GM18868 (cell line): Measurements from ENCODE around the gene SLC35F4.
"Not testable (repeated sequence)": the region's sequence is repeated elsewhere in the genome, so short reads cannot be mapped to it uniquely, and the experiment has no call there.

Experiments
- ATAC-seq: cut with Tn5 transposase; IDR thresholded peaks from one replicate; pipeline ENCODE4 v1.9.1; 2021; ENCODE audit warnings: mild to moderate bottlenecking, moderate library complexity; ENCODE audit not compliant: unreplicated experiment

The SLC35F4 gene

DNA sequence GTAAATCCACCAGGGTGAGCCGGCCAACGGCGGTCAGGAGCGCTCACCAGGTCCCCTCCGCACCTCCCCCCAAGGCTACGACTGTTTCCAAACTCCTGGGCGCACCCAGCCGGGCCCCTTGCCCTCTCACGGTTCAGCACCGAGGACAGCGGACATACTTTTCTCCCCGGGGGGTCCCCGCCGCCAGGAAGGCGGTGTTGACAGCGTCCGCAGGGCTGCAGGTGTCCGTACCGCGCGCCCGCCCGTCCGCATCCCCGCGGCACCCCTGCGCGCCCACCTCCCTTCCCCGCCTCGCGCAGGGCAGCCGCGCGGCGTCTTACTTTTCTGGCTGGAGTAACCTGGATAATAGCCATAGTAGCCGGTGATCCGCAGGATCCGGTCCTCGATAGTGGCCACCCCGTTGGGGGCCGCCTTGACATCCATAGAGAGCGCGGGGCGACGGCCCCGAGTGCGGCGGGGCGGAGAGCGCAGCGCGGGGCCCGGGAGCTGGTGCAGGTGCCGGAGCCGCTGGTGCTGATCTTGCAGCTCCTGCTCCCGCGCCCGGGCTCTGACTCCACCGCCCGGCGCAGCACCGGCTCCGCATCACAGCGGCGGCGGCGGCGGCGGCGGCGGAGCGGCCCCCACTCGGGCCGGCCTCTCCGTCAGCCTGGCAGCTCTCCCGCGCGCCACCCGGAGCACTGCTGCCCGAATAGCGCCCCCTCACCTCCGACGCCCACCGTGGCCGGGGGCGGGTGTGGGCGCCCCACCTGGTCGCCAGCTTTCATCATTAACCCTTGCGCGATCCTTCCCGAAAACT is at the start of gene SLC35F4:
Gene SLC35F4 (minus strand): TSS at position 690 of the 796 bp plus-strand sequence.
- ATAC-seq = no peak

DNA sequence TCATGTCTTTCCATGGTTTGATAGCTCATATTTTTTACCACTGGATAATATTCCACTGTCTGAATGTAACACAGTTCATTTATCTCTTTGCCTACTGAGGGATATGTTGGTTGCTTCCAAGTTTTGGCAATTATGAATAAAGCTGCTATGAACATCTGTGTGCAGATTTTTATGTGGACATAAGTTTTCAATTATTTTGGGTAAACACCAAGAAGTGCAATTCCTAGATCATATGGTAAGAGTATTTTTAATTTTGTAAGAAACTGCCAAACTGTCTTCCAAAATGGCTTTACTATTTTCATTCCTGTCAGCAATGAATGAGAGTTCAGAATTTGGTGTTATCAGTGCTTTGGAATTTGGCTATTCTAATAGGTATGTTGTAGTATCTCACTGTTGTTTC is 43.7 kb upstream of the SLC35F4 start:
- no peak for ATAC-seq

DNA sequence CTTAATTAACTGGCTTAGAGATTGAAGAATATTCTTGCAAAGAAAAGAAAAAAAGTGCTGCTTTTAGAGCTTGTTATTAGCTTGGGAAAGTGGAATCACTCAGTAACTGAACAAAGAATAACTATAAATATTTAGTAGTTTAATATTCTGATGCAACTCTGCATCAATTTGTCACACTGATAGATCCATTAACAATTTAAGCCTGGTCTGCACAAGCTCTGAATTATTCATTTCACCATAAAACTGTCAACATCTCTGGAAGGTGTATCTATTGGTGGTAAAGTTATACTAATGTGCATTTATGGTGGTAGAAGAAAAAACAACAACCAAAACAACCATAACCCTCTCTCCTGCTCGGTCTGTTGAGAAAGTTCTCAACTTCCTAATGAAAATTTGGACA is 38.1 kb upstream of the SLC35F4 start:
- ATAC-seq = no peak

DNA sequence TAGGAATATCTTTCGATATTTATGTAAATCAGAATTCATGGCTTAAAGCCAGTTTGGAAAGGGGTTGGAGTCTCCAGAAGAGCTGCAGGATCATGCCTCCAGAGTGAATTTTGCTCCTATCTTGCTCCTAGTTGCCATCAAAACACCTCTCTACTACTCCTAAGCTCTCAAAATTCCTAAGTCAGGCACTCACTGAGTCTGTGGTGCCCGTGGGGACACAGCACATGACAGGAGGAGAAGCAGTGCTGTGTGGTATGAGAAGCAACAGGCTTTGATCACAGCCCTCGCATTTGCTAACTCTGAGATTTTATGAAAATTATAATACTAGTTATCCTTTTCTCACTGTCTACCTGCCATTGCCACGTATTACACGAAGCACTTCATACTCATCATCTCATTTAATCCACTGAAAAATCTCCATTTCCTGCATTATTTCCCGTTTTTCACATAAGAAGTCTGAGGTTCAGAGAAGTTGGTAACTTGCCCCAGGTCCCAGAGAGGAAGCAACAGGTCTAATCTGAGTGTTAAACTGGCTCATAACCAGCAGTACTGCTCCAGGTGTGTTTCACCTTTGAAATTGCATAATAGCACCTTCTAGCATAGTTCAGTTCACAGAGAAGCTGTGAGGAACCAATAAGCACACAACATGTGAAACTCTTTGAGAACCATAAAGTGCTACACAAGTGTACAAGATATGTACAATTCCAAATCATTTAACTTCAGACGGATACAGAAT is 33.1 kb upstream of the SLC35F4 start:
- no peak for ATAC-seq

DNA sequence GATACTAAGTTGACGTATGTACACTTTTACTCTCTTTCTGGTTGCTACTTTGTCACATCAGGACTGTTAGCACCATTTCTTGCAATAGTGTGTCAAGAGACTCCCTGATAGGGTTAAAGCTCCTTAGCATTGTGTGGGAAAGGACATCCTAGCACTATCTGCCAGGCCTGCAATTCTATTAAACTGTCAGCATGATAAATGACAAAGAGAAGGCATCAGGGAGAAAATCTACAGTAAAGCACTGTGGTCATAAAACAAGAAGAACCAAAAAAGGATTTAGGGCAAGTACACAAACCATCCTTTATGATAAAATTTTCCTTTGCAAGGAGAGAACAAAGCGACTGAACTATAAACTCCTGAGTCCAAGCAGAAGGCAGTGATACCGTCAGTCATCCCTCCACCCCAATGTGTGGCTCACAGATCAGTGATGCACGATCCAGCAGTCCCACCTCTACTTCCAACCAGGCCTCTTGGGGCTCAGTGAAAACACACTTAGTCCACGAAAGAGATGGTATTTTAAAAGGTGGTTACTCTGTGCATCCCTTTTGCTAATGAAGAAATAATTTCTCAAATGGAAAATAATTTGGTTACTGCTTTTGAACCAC is 31.4 kb upstream of the SLC35F4 start:
- ATAC-seq = no peak

DNA sequence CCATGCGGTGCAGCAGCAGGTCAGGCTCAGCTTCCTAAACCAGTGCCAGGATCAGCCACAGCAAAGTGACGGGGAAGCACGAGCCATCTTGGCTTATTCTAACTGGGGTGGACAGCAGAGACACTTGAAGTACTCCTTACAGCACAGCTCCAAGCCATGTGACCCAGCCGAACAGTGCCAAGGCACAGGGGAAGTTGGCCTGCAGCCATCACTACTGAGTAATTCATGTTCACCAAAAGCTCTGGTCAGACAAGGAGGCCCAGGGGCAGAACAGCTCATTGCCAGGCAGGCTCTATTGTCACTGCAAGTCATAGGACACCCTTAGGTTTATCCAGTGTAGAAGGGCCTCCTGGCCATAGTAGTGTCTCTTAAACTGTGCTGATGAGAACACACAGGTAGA is 23.4 kb upstream of the SLC35F4 start:
- no peak for ATAC-seq

DNA sequence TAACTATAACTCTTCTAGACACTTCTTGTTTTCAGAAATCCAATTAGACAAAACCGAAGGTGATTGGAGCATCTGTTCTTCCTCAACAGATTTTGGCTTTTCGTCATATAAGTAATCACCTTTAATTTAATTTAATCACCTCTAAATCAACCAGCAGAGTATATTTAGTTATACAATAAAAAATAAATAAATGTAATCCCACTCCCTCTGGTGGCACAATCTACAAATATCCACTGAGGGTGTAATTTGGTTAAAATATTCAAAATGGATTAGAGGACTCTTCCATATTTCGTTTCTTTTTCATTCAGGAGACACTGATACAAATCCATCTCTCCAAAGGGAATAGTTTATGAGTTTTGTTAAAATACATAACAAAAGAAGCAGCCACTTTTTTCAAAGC is 18.3 kb upstream of the SLC35F4 start:
- ATAC-seq = no peak

DNA sequence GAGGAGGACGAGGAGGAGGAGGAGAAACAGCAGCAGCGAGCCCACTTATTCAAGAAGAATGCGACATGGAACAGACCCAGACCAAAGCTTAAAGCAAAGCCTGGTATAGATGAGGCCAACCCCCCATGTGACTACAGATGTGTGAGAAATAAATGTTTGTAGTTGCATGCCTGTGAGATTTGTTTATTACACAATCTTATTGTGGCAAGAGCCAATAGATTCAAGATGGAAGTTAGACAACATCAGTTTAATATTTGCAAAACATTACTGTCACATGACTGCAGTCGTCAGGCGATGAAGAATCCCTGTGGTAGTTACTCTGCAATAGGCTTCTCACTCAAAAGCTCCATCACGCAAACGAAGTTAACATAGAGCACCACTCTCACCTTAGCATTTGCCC is 17.2 kb upstream of the SLC35F4 start:
- ATAC-seq = no peak

DNA sequence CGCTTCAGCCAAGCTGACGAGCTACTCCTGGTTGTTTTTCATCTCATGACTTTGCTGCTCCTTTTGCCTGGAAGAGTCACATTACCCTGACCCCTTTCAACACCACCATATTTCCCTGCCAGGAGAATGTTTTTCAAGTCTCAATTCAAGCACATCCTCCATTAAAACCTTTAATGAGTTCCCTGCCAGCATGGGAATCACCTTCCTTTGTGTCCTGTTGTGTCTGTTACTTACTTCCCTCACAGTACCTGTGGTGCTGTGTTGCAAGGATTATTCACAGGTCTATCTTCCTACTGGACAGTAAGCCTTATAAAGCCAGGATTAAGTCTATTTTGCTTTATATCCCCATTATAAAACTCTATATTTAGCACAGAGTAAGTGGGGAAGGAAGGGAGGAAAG is 13.6 kb upstream of the SLC35F4 start:
- ATAC-seq = no peak

DNA sequence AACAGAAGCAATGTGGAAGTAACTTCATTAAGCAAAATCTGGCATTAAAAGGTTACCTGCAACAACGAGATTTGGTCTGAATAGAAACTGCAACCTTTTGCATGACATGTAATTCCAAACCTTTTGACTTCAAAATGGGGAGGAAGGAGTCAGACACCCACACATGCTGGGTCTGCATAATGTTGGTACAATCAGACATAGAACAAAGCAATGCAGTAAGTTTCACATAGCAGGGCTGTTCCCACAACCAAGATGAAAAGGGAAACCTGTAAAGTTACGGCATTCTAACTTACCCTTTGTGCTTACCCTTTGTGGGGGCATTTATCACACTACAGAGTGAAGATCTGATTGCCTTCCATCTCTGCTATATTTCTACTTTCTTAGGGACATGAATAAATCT is 10.1 kb upstream of the SLC35F4 start:
- ATAC-seq = no peak

DNA sequence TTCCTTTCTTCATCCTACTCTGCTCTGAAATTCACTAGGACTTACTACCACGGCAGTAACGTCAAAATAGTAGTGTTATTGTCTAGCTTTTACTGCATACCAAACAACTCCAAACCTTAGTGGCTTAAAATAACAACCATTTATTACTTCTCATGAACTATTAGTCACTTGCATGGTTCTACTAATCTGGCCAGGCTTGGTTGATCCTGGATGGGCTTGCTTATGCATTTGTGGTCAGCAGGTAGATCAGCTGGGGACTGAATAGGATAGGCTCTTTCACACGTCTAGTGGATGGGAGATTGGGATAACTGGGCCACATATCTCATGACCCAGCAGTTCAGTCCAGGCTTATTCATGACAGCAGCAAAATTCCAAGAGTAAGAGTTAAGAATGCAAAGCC is 9.4 kb upstream of the SLC35F4 start:
- no peak for ATAC-seq

DNA sequence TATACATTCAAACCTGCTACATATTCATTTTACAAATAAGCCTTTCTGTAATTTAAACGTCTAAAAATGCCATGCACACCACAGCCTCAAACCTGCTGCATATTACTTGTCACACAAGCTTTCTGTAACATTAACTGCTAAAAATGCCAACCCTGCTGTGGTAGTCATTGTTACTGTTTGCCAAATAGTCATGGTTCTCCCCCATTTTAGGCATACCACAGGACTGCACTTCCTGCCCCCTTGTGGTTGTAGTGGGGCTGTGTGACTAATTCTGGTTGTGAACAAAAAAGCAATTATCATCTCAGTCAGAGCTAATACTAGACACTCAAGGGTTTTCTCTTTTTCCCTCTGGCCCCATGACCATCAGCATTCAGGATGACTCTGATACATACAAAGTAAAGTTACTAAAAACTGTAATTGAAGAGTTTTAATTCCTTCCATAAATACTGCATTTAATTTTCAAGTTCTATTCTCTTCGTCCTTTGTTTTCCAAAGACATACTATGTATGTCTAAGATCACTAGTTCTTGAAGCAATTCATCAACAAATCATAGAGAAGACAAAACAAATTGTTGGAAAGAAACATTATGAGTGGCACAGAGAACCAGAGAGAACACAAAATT is 5.7 kb upstream of the SLC35F4 start:
- ATAC-seq = peak; percentile 89

DNA sequence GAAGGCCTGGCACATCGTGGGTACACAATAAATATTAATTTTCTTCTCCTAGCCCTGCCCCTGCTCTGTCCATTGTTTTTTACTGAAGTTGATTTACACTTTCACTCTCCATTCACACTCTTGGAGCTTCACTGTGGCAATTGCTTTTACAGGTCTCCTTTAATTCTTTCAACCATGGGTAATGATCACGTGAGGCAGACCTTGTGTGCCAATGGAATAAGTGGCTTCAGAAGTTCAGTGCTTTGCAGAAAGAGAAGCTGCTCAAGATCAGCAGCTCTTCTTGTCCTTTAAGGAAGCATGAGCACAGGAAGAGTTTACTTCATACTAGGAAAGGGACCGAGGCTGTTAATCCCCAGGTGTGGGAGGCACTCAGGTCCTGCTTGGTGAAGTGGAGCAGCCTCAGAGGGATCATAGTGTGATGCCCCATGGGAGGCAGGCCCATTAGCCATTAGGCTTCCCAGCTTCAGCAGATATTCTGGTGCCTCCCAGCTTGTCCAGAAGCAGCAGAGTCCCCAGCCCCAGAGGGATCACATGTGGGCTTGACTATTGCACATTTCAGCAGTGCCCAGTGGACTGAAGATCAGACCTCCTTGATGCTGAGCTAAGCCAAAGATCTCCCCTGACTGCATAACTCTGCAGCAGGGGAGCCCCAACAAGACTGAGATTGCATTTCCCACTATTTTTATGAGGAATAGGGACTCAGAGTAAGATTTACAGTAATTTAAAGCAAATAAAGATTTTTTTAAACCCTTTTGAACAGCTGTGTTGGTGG is 5.0 kb upstream of the SLC35F4 start:
- no peak for ATAC-seq

DNA sequence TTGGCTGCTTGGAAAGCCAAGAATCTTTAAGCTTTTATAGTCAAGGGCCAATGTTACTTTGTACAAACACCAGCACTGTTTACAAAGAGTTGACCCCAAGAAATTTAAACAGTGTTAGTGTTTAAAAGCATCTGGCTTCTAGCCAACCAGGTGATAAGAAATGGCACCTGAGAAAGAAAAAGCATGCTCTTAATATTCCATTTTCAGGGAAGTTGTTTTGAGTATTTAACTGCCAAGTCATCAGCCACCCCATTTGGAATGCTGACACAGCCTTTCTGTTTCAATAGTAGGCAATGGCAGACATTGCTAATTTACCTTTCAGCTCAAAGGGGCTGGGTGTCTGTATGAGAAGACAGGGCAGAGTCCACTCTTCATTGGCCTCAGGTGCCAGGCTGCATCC is 3.7 kb upstream of the SLC35F4 start:
- no peak for ATAC-seq

DNA sequence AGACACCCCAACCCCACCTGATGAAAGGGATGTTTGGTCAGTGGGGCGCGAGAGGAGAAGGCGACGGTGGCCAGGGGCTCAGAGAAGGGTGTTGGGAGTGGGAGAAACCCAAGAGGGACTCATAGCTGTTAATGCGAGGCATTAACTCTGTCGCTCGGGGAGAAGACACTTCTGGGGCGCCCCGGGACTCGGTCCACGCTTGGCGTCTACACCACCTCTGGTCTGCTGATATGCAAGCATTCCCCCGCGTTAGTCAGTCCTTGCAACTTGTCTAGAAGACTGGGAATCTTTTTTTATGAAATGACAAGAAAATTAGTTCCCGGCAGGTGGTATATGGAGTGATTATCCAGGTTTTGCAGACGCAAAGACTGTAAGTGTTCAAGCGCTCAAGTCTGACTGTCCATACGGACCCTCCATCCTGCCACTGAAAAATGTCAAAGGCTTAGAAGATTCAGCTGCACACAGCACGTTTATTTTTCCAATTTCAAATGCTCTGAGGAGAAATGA is 360 bp upstream of the SLC35F4 start:
- no peak for ATAC-seq

DNA sequence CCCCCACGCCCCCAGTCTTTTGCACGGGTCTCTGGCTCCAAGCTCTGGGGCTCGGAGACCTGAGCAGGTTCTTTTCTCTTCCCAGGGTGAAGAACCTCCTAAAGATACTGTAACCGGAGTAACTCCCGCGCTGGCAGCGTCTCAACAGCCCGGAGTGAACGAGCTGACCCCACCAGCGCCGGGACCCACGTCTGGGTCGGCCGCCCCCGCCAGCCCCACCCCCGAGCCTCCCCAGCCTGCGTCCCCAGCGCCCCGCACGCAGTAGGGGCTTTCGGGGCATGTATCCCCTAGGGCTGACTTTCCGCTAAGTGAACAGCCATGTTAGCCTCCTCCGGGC is 858 bp downstream of the SLC35F4 start:
- no peak for ATAC-seq

DNA sequence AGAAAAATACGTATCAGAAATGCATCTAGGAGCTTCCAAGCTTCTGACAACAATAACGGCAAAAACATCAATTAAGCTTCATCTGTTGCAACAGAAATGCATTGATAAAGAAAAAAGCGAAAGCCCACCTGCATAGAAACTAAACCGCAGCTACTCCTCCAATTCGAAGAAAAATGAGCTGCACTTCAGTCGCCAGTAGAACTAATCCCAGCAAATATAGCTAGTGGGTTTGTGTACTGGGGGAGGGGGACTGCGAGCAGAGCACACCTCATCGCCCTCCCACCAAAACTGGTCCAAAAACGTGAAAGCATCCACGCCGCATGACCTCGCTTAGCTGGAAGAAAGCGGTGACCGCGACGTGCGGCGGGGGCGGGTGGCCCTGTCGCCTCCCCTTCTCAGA is 1.2 kb downstream of the SLC35F4 start:
- ATAC-seq = no peak

DNA sequence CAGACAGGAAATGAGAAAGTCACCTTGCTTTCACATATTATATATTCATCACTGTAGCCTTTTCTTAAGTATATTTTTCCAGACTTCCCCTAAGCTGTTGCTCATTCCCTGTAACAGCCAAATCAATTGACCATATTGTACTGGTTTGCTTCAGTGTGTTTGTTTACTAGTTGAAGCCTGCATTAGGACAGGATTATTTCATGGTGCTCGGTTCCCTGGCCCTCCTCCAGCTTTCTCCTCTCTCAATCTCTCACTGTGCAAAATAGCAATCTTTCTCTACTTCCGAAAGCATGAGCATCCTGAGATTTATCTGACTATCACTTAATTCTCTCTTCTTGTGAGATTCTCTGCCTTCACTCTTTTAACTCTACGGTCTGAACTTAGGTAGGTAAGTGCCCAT is 2.4 kb downstream of the SLC35F4 start:
- no peak for ATAC-seq

DNA sequence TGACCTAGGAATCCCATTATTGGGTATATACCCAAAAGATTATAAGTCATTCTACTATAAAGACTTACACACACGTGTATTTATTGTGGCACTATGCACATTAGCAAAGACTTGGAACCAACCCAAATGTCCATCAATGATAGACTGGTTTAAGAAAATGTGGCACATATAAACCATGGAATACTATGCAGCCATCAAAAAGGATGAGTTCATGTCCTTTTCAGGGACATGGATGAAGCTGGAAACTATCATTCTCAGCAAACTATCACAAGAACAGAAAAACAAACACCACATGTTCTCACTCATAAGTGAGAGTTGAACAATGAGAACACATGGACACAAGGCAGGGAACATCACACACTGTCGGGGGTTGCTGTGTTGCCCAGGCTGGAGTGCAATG is 10.2 kb downstream of the SLC35F4 start:
- not testable (repeated sequence) for ATAC-seq

DNA sequence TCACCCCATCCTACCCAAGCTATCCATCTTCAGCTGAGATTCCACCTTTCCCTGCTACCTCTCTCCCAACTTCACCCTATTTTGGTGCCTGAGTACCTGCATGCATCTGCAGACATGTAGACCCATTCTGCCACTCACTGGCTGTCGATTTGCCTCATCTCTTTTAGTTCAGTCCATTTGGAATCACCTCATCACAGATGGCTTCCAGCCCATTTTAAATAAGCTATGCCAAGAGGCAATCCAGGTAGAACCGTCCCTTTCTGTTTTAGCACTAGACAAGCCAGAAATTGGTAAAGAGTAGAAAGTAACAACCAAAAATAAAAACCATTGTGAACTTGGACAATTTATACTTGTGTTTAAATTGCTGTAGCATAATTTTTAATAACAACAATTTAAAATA is 11.3 kb downstream of the SLC35F4 start:
- no peak for ATAC-seq

DNA sequence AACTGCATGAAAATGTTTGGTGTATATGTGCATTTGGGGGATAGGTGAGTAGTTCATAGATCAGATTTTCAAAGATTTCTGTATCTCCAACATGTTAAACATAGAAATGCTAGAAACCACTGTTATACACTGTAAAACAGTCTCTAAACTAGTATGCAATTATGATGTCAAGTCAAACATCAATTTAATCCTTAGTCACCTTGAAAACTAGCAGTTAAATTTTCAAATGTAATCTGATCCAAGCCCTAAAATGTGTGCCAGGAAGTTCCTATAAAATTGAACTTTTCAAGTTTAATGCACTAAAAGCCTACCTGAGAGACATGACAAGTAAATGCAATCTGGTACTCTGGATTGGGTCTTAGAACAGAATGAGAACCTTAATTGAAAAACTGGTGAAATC is 14.5 kb downstream of the SLC35F4 start:
- ATAC-seq = no peak
